Lower leg skin (tissue), 4 donors: Measurements from ENCODE around the gene RMND5B. TPM values are rescaled to one million over a fixed set of nuclear protein-coding genes. Genes with fewer than 3 reads are reported as not detected.
A peak's percentile ranks its signal among the peaks of the same experiment; 100 is the strongest.

Experiments used
- DNase-seq, 2 donors: peaks; one replicate each; pipeline ENCODE4 v3.0.0-alpha.2; 2019; ENCODE audit warnings: low spot score in 2 of 2
- H3K4me3 ChIP-seq: fragments of 200-600 bp; sonication (generic); 2 replicates; pipeline ENCODE4 v1.5.1; 2017; ENCODE audit warnings: mild to moderate bottlenecking, low read depth; ENCODE audit not compliant: poor library complexity, severe bottlenecking
- CTCF ChIP-seq, 3 donors: fragments of 450-650 bp; IDR thresholded peaks; one replicate each; pipeline ENCODE4 v1.5.1; 2016; ENCODE audit warnings: antibody characterized with exemption in 3 of 3, mild to moderate bottlenecking in 3 of 3, moderate library complexity in 2 of 3
- POLR2A ChIP-seq, 2 donors: fragments of 450-650 bp; IDR thresholded peaks; one replicate each; pipeline ENCODE4 v1.6.1; 2016 to 2017; ENCODE audit warnings: antibody characterized with exemption in 2 of 2, mild to moderate bottlenecking in 1 of 2, moderate library complexity in 1 of 2
- WGBS, 2 donors: methylation state at CpG; one replicate each; pipeline ENCODE4 v1.1.5; 2018; 5-methylcytosine and 5-hydroxymethylcytosine counted together
- intact Hi-C: fragments of 100-400 bp; cut with DNase I; formaldehyde crosslinking; loops from one replicate; pipeline ENCODE4 v1.15.0; 2023; ENCODE audit warnings: low total_unique reads
- total RNA-seq, 4 donors: library from RNA; depleted of rRNA; stranded (reverse); fragments of >200 nt; gene quantifications; one replicate each; pipeline ENCODE4 v1.1.0, GENCODE V29; 2016

RMND5B gene
- total RNA-seq, 4 donors from 2014 or later: 47.4 to 83.2 (median 56.2) TPM

- 28 to 31% methylated on average over 3 of the region's 3 CpGs for WGBS, 2 donors
- no peak for TF ChIP-seq POLR2A (IDR thresholded peaks at IDR 0.05)
- TF ChIP-seq CTCF (IDR thresholded peaks at IDR 0.05): no peak
- no peak overlapping the region for H3K4me3 ChIP-seq
- intact Hi-C loops: no loop called here
- no peak for DNase-seq
These were observed 18.9 kb upstream of the RMND5B start for GRCh38 chr5:178111925-178112324.

DNA sequence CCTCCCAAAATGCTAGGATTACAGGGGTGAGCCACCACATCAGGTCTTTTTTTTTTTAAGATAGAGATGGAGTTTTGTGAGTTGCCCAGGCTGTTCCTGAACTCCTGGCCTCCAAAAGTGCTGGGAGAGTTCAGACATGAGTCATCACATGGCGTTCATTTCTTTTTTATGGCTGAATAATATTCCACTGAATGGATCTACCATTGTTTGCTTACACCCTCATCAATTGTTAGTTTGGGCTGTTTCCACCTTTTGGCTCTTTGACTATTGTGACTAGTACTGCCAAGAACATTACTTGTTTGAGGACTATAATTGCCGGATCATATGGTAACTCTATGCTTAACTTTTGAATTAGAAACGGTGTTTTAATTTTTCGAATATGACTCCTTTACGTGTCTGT, 18.3 kb upstream of the RMND5B start:
- no peak overlapping the region for H3K4me3 ChIP-seq
- TF ChIP-seq CTCF (IDR thresholded peaks at IDR 0.05) (no peak), POLR2A (IDR thresholded peaks at IDR 0.05) (no peak)
- 54 to 55% methylated on average over 5 of the region's 5 CpGs for WGBS, 2 donors
- intact Hi-C loops: no loop called here
- no peak for DNase-seq

- intact Hi-C loops: no loop called here
- 0 to 2% methylated on average over 23 to 51 of the region's 96 CpGs for WGBS, 2 donors
- peak within 1 kb of the TSS; percentile 23 for H3K4me3 ChIP-seq
- DNase-seq: peak; percentile 32 to 92
- no peak for TF ChIP-seq CTCF (IDR thresholded peaks at IDR 0.05)
- no peak for TF ChIP-seq POLR2A (IDR thresholded peaks at IDR 0.05)
These were observed 17.6 kb upstream of the RMND5B start, which contains the start of gene N4BP3 for GRCh38 chr5:178113141-178113787. Gene N4BP3 (plus strand): TSS chr5:178113532. CDS start chr5:178119584, 6,052 bp downstream.

- DNase-seq: no peak
- no peak for TF ChIP-seq POLR2A (IDR thresholded peaks at IDR 0.05)
- TF ChIP-seq CTCF (IDR thresholded peaks at IDR 0.05): no peak
- 0% methylated on average over 5 to 23 of the region's 41 CpGs for WGBS, 2 donors
- peak overlapping the region; percentile 23 for H3K4me3 ChIP-seq
- intact Hi-C loops: no loop called here
These were observed 16.9 kb upstream of the RMND5B start for GRCh38 chr5:178113841-178114324.

GRCh38 chr5:178114325-178115135, 16.3 kb upstream of the RMND5B start:
- WGBS, 2 donors: 13% methylated on average over 25 to 26 of the region's 28 CpGs
- TF ChIP-seq POLR2A (IDR thresholded peaks at IDR 0.05) (no peak), CTCF (IDR thresholded peaks at IDR 0.05) (no peak)
- peak in 1 of 2 donors; percentile 89 for DNase-seq
- intact Hi-C loops: no loop called here
- peak overlapping the region; percentile 23 for H3K4me3 ChIP-seq
